ENCODE data around the gene LDB2.

The LDB2 gene

DNA sequence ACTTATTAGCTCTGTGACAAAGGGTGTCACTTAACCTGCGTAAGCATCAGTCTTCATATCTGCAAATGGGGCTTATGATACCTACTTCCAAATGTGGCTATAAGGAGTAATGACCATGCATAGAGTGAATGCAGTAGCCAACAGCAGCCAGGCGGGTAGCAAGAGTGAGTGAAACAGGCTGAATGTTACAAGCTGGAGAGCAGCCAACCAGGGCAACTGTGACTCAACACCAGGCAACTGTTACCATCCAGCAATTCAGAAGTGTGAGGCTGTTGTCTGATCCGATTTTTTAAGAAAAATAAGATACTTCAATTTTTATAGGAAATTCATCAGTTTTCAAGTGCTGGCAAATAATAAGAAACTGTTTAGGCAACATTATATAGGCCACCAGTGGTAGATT, 401.9 kb downstream of the LDB2 start:
- in situ Hi-C loops (cut with MboI; ENCODE audit: low pct_unique_long_range_greater_than_20kb, low sequenced_read_pairs) = no loop called here

DNA sequence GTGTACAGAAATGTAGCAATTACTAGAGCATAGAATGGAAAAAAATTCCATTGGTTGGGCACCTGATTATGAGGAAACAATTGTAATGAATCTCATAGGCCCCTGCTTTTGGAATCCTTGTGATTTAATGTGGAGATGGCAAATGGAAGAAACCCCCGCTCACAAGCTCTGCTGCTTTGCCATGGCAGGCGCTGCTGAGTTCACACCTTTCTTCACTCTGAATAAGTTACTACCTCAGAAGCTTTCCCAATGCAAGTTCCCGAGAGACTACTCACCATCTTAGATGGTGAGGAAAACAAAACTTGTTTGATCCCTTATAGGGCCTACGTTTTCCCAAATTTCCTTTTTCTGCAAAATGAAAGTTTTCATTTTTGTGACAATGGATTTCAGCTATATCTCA, 405.6 kb downstream of the LDB2 start:
- no peak for DNase-seq
- in situ Hi-C loops (cut with MboI; ENCODE audit: low pct_unique_long_range_greater_than_20kb, low sequenced_read_pairs) = no loop called here

More for the DNA sequence above, 401.9 kb downstream of the LDB2 start:
- no peak for DNase-seq

DNA sequence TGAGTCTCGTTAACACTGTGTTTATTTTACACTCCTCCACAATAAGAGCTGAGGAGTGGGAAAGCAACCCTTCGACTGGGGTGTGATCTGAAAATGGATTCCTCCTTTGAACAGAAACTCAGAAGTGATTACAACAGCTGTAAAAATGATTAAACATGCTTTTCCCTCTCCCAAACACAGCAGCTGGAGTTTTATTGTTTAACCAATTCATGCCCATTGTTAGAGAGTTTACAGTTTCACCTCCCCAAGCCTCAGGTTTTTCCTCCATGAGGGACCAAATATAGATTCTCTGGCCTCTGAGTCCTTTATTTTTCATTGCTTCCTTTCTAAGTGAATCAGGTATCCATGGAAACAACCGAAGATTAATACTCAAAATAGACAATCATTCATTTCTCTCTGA, 409.2 kb downstream of the LDB2 start:
- in situ Hi-C loops (cut with MboI; ENCODE audit: low pct_unique_long_range_greater_than_20kb, low sequenced_read_pairs) = no loop called here
- DNase-seq = no peak

DNA sequence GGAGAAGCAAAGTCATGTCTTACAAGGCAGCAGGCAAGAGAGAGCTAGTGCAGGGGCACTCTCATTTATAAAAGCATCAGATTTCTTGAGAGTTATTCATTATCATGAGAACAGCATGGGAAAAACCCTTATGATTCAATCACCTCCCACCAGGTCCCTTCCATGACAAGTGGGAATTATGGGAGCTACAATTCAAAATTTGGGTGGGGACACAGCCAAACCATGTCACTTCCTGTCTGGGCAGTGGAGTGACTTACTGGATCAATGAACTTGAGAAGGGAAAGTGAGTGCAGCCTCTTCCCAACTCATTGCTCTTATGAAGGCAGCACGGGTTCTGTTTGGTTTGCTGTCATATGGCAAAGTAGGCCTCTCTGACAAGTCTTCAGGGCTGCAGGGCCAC, 410.4 kb downstream of the LDB2 start:
- in situ Hi-C loops (cut with MboI; ENCODE audit: low pct_unique_long_range_greater_than_20kb, low sequenced_read_pairs) = no loop called here
- DNase-seq = no peak

DNA sequence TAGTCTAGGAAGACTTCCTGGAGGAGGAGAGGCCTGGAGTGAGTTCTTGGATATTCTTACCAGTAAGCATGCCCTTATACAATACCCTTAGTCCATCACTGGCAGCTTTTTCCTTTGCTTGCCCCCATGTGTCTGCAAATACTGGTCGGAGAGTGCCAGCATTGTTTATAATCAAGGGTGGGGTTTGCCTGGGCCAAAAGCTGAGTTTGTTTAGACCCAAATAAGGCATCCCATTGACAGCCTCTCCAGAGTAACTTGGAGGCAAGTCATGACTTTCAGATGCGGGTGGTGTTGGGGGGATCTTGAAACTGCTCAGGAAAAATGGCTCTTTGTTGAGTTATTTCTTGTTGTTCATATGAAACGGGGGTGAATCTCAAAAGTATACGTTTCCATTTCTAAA, 413.7 kb downstream of the LDB2 start:
- no peak for DNase-seq
- in situ Hi-C loops (cut with MboI; ENCODE audit: low pct_unique_long_range_greater_than_20kb, low sequenced_read_pairs) = no loop called here

DNA sequence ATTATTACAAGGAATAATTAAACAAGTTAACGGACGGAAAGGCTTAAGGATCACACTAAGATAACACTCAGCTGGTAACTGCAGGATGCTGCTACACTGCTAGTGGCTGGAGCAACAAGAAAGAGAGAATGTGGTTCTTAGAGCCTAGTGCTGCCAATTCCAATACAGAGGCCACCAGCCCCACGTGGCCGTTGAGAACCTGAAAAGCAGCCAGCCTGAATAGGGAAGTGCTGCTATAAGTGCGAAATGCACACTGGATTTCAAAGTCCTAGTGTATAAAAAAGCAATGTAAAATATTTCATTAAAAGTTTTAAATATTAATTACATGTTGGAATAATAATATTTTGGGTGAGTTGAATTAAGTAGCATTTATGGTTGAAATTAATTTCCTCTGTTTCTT, 414.9 kb downstream of the LDB2 start:
- in situ Hi-C loops (cut with MboI; ENCODE audit: low pct_unique_long_range_greater_than_20kb, low sequenced_read_pairs) = no loop called here
- DNase-seq = no peak

DNA sequence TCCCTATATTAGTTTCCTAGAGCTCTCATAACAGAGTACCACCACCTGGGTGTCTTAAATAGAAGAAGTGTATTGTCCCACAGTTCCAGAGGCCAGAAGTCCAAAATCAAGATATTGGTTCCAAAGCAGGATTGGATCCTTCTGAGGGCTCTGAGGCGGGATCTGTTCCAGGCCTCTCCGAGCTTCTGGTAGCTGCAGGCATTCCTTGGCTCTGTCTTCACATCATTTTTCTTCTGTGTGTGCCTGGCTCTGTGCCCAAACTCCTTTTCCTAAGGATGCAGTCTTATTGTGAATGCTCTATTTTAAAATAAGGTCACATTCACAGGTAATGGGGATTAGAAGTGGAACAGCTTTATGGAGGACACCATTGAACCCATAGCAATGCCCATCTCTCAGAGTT, 418.4 kb downstream of the LDB2 start:
- DNase-seq = no peak
- in situ Hi-C loops (cut with MboI; ENCODE audit: low pct_unique_long_range_greater_than_20kb, low sequenced_read_pairs) = no loop called here

DNA sequence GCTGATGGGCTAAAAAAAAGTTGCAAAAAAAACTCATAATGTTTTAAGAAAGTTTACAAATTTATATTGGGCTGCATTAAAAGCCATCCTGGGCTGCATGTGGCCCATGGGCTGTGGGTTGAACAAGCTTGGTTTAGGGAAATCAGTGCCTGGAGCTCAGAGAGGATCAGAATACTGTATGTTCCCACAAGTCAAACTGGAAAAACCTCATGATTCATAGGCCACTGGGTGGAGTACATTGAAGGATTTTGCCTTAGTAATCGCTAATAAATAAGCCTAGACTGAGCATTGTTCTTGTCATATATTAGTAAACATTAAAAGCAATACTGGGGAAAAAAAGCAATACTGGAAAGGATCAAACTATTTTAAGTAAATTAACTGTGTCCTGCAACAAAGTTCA, 425.9 kb downstream of the LDB2 start:
- in situ Hi-C loops (cut with MboI; ENCODE audit: low pct_unique_long_range_greater_than_20kb, low sequenced_read_pairs) = no loop called here
- no peak for DNase-seq

DNA sequence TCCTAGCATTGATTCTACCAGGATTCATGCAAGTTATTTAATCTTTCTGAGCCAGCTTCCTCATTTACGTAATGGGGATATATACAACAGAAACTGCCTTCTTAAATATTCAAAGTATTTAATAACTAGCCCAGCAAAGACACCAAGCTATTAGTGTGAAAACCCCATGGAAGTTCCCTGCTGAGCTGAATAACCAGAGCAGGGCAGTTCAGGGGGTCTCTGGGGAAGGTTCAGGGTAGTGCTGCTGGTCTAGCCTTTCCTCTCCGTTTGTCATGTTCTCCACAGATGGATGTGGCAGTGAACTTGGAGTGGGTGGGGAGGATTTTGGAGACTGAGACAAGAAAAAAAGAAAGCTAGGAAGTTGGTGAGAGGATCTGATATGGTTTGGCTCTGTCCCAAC, 431.4 kb downstream of the LDB2 start:
- in situ Hi-C loops (cut with MboI; ENCODE audit: low pct_unique_long_range_greater_than_20kb, low sequenced_read_pairs) = no loop called here
- DNase-seq = no peak

DNA sequence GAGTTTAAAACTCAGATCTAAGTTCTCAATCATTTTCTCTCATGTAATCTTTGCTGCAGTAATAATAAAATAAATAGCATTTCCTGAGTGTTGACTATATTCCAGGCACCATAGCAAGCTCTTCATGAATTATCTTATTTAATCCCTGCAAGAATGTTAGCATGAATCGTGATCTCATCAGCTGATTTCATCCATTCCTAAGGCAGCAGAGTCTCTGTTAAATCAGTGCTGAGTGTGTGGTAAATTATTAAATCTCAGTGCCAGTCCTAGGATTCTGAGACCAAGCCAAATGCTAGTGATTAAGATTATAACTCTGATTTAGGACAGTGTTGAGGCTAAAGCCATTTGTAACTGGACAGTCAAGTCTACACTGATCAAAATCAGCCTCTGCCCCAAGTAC, 431.9 kb downstream of the LDB2 start:
- DNase-seq = no peak
- in situ Hi-C loops (cut with MboI; ENCODE audit: low pct_unique_long_range_greater_than_20kb, low sequenced_read_pairs) = no loop called here

DNA sequence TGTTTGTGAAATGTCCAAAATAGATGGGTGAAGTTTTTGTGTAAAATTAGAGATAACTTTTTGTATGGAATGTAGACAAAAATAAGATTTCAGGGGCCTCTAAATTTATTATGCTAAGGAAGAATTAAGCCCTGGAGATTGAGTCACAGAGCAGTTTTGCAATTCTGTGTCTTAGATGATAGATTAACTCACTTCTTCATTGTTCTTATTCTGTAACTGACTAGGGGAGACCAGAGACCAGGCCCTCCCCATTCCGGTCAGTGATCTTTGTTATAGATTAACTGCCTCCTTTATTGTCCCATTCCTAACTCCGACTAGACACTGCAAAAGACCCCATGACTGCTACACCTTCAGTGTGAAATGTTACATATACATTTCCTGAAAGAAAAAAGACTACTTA, 433.8 kb downstream of the LDB2 start:
- no peak for DNase-seq
- in situ Hi-C loops (cut with MboI; ENCODE audit: low pct_unique_long_range_greater_than_20kb, low sequenced_read_pairs) = no loop called here

DNA sequence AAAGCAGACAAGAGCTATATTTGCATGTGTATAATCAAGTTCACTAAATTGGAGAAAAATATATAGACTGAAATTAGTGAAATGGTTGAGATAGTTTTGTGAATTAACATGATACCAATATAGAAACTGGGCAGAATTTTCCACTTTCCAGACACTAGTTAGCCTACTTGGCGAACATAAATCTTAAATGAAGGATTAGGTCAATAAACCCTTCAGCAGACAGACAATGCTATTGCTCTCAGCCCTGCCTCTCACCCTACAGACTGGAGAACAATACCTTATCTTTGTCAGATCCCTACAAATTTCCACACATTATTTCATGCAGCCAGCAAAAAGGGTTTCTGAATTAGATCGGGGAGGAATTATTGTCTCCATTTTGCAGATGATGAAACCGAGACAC, 435.8 kb downstream of the LDB2 start:
- DNase-seq = no peak
- in situ Hi-C loops (cut with MboI; ENCODE audit: low pct_unique_long_range_greater_than_20kb, low sequenced_read_pairs) = no loop called here

DNA sequence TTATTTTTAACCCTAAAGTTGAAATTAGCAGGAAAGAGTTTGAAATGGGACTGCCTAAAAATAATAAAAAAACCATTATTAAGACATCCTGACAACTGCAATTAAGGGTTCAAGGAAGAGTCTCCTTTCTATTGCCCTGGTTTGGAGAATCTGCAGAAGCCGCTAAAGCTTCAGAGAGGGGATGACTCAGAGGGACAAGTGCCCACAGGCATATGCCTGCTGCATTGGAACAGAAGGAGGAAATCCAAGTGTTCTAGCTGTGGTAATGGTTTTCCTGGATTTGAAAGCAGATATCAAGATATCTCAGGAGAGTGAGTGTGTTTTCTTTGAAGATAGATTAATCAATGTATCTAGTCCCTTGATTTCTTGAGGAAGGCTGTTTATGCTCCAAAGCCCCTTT, 437.1 kb downstream of the LDB2 start:
- no peak for DNase-seq
- in situ Hi-C loops (cut with MboI; ENCODE audit: low pct_unique_long_range_greater_than_20kb, low sequenced_read_pairs) = no loop called here

DNA sequence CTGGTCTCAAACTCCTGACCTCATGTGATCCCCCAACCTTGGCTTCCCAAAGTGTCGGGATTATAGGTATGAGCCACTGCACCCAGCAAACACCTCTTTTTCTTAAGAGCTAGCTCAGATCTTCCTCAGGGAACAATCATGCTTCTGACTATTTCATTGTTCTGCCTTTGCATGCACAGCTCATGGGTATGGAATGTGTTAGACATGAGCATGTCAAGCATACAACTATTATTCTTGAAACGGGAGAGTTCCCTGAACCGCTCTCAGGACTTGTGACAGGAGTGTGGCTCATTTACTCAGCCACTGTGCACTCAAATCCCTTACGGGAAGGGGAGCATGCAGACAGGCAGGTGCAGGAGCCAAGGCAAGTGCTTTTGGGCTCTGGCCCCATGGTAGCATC, 440.5 kb downstream of the LDB2 start:
- no peak for DNase-seq
- in situ Hi-C loops (cut with MboI; ENCODE audit: low pct_unique_long_range_greater_than_20kb, low sequenced_read_pairs) = no loop called here

All from KBM-7 (cell line).